HG02973 (cell line): ENCODE data around the gene ZNF574.

Experiments
- ATAC-seq: cut with Tn5 transposase; IDR thresholded peaks from one replicate; pipeline ENCODE4 v1.9.1; 2021; ENCODE audit warnings: moderate library complexity; ENCODE audit not compliant: unreplicated experiment

The ZNF574 gene

DNA sequence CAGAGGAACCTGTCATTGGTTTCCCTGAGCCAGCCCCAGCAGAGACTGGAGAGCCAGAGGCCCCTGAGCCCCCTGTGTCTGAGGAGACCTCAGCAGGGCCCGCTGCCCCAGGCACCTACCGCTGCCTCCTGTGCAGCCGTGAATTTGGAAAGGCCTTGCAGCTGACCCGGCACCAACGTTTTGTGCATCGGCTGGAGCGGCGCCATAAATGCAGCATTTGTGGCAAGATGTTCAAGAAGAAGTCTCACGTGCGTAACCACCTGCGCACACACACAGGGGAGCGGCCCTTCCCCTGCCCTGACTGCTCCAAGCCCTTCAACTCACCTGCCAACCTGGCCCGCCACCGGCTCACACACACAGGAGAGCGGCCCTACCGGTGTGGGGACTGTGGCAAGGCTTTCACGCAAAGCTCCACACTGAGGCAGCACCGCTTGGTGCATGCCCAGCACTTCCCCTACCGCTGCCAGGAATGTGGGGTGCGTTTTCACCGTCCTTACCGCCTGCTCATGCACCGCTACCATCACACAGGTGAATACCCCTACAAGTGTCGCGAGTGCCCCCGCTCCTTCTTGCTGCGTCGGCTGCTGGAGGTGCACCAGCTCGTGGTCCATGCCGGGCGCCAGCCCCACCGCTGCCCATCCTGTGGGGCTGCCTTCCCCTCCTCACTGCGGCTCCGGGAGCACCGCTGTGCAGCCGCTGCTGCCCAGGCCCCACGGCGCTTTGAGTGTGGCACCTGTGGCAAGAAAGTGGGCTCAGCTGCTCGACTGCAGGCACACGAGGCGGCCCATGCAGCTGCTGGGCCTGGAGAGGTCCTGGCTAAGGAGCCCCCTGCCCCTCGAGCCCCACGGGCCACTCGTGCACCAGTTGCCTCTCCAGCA is 4.2 kb downstream of the ZNF574 start:
- no peak for ATAC-seq

DNA sequence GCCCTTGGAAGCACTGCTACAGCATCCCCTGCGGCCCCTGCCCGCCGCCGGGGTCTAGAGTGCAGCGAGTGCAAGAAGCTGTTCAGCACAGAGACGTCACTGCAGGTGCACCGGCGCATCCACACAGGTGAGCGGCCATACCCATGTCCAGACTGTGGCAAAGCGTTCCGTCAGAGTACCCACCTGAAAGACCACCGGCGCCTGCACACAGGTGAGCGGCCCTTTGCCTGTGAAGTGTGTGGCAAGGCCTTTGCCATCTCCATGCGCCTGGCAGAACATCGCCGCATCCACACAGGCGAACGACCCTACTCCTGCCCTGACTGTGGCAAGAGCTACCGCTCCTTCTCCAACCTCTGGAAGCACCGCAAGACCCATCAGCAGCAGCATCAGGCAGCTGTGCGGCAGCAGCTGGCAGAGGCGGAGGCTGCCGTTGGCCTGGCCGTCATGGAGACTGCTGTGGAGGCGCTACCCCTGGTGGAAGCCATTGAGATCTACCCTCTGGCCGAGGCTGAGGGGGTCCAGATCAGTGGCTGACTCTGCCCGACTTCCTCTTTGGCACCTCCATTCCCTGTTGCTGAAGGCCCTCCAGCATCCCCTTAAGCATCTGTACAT is 4.9 kb downstream of the ZNF574 start:
- no peak for ATAC-seq

DNA sequence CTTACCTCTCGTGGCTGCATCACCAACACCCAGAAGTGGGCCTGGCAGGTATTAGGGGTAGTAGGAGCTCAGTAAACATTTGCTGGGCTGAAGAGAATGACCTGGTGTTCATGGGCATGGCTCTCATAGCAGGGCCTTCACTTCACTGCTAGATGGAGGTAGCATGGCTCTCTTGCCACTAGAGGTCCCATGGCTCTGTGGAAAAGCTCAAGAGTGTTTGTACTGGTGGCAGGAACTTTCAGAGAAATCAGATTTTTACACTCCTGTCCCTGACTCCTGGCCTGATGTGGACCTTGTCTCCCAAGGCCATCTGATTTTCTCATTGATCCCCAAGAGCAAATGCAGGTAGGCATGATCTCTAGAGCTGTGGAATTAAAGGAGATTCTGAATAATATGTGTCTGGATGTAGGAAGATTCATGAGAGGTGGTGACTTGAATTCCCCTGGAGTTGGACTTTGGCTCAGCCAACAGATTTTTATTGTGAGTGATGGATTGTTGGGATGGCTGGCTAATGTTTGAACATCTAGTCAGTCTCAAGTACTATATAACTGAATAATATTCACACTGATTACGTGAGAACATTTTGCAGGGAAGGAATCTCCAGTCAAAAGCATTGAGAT is 5.7 kb downstream of the ZNF574 start:
- ATAC-seq: no peak

DNA sequence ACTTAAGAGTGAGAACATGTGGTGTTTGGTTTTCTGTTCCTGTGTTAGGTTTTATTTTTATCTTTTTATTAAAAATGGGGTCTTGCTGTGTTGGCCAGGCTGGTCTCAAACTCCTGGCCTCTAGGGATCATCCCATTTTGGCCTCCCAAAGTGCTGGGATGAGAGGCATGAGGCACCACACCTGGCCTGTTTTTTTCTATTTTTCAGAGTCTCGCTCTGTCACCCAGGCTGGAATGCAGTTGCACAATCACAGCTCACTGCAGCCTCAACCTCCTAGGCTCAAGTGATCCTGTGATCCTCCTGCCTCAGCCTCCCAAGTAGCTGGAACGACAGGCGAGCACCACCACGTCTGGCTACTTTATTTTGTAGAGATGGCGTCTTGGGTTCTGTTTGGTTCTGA is 7.6 kb downstream of the ZNF574 start:
- no peak for ATAC-seq

DNA sequence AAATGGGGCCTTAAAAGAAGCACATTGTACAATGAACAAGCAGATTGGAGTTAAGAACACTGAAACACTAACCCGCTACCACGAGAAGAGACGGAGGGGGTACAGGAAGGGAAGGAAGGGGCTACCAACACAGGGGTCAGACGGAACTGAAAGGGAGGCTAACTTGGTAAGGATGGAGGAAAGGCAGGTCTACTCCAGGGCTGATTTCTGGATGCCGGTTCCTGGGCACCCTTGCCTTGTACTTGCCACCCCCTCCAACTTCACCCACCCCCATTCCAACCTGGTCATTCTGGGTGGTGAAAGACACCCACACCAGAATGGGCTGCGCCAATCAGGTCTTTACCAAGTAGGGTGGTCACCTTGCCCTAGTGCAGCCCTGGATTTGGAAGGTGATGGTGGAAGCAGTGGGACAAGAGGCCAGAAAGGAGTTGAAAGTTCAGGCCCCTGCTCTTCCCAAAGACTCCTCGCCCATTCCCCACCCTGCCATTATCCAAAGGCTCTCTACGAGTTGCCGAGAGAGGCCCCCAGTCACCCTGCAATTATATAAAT is 10.3 kb downstream of the ZNF574 start:
- ATAC-seq: no peak

DNA sequence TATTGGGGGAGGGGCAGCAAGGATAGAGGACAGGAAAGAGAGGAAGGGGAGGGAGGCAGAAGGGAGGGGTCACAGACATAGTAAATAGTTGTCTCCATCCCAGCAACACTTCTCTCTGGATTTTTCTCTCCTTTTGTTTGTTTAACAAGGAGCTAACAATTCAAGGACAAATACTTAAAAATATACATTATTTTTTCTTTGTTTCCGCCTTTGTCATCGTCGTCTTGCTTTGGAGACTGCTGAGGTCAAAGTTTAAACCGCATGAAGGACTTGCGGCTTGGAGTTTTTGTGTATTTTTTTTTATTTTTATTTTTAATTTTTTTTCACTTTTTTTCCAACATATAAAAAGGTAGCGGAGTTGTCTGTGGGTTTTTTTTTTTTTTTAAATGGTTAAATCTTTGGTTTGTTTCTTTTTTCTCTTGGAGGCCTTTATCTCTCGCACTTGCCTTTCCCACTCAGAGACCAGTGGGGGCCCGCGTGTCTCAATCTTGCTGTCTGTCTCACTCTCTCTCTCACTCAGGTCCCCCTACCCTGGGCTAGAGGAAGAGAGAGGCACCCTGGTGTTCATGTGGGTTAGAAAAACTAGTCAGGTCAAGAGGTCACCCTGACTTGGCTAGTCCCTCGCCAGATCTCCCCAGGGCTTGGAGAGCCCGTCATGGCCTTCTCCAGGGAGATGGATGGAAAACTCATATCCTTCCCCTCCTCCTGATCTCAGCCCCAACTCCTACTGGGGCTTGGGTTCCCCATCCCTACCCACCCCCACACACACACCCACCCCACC is 11.0 kb downstream of the ZNF574 start:
- ATAC-seq: no peak

DNA sequence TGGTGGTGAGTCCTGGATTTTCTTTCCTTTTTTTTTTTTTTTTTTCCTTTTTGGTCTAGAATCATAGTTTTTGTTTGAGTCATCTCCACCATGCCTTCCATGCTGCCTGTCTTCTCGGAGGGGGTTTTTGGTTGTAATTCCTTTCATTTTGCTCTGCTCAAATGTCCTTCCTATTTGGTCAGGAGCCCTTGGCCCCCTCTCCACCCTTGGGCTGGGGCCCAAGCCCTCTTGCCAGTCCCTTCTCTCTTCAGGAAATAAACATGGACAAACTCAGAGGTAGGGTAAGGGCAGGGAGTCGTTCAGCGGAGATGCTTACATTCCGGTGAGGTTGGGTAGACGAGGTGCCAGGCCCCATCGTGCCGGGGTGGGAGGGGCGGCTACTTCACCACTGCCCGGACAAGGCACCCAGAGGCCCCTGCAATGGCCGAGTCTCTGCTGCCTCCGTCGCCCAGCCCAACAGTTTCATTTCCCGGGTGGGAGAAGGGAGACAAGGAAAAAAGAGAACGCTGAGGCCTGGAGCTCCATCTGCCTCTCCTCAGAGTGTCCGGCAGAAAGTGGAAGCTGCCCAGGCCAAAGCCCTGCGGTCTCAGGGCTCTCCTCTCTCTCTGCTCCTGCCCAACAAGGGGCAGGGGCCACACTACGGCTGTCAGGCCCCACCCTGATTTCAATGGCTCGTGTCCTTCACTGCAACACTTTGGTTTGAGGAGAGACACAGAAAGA is 12.7 kb downstream of the ZNF574 start:
- ATAC-seq: no peak

DNA sequence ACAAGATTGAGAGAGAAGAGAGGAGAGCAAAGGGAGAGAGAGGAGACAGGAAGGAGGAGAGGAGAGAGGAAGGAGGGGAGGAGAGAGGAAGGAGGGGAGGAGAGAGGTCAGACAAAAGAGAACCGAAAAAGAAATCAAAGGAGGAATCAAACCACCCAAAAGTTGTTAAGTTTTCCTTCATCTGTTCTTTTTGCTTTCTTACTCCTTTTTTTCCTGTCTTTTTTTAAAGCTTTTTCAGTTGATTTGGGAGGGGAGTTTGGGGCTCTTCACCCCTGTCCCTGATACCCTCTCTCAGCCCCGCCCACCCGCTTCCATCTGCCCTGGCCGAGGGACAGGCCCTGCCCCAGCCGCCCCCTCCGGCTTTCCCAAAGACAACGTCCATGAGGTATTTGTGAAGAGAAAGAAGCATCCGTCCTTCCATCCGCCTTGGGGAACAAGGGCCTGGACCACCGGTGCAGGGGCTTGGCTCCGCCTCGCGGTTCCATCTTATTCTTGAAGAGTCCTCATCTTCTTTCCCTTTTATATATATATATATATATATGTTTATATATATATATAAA is 13.3 kb downstream of the ZNF574 start:
- ATAC-seq: no peak

DNA sequence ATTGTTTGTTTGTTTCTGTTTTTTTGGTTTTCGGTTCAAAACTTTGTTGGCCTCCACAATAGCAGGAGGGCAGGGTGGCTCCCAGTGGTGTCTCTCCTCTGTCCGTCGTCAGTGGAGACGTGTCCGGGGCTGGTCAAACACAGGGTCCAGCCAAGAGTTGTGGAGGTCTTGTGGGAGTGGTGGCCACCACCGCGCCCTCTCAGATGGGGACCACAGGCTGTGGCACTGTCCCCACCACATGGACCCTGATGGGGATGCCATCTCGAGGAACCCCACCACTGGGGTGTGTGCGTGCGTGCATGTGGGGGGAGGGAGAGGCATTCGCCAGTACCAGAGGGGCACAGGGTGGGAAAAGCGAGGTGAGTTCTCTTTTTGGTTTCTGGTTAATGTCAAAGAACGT is 13.8 kb downstream of the ZNF574 start:
- no peak for ATAC-seq

DNA sequence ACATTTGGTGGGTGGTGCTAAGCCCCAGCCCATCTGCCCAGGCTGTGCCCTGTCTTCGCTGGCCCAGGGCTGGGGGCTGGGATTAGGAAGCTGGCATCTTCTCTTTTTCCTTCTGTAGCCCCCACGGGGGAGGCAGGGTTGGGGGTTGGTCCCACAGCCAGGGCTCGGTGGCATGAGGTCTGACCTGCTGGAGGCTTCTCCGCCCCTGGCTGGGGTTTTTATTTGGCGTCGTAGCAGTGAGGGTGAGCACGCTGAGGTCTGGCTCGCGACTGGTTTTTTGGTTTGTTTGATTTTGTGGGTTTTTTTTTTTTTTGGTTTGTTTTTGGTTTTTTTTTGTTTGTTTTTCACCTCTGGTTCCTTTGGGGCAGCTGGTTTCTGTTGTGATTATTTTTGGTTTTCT is 14.7 kb downstream of the ZNF574 start:
- ATAC-seq: no peak

DNA sequence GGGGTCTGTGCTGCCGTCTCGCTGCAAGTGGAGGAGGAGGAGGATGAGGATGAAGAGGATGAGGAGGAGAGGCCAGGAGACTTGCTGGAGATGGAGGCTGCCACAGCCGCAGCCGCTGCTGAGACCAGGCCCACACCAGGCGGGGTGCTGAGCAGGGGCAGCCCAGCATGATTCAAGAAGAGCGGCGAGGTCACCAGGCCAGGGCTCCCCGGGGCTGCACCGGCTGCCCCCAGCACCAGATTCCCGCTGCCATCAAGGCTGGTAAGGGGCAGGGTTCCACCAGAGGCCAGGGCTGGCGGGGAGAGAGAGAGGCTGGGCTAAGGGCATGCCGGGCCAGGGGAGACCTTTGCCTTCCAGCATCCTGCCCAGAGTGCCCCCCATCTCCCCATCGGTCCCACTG is 15.3 kb downstream of the ZNF574 start:
- no peak for ATAC-seq

DNA sequence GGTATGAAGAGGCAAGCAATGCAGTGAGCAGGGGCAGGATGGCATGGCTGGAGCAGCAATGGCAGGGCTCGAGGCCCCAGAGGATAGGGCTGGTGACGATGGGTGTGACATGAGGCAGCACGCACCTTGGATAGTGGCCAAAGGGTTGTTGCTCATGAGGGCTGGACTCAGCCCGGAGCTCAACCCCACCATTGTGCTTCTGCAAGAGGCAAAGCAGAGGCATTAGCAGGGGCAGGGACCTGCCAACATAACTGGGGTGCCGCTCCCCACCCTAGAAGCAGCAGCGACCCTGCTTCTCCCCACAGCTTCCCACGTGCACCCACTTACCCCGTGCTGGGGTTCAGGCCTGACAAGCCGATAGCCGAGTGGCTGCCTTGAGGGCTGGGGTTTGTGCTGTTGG is 15.8 kb downstream of the ZNF574 start:
- no peak for ATAC-seq

DNA sequence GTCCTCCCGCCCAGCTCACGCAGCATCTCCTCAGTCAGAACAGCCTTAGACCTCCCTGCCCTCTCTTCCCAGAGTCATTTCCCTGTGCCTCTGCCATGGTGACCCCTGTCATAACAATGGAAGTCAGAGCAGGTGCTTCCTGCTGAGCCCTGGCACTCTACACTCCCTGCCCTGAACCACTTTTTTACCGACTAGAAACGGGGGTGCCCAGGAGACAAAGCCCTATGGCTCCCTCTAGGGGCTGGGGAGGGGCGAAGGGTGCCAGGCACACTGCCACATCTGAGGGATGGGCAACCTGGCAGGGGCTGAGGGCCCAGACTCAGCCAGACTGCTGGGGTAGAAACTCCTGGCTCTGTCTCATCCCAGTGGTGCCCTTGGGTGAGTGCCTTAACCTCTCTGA is 16.4 kb downstream of the ZNF574 start:
- ATAC-seq: no peak

DNA sequence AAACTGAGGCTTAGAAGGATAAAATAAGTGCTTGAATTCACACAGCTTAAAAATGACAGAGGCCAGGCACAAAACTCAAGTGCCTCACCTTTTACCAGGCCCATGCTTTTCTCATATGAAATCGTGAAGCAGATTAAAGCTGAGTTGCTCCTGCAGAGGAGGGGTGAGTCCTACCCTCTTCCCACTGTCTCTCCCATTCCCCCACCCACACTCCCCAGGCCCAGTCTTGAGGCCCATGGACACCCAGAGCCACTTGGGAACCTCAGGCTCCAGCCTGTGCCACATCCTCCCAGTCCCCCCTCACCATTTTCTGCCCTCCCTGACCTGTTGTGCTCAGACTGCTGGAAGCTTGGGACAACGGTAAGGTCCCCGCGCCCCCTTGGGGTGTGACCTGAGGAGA is 17.5 kb downstream of the ZNF574 start:
- no peak for ATAC-seq

DNA sequence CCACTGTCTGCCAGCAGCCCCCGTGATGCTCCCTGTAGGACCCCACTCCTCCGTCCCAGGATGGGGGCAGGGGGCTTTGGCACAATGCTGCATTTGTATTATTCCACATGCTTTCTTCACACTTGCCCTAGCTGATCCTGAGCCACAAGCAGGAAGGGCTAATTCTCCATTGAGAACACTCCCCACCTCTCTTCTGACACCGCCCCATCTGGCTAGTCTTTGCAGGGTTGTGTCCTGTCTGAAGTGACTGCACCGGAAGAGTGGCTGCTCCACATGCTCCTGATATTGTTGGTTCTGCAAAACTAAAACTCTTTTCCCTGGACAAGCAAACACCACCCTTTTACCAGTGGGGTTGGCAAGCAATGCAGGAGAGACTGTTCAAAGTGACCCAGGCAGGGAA is 18.0 kb downstream of the ZNF574 start:
- no peak for ATAC-seq

DNA sequence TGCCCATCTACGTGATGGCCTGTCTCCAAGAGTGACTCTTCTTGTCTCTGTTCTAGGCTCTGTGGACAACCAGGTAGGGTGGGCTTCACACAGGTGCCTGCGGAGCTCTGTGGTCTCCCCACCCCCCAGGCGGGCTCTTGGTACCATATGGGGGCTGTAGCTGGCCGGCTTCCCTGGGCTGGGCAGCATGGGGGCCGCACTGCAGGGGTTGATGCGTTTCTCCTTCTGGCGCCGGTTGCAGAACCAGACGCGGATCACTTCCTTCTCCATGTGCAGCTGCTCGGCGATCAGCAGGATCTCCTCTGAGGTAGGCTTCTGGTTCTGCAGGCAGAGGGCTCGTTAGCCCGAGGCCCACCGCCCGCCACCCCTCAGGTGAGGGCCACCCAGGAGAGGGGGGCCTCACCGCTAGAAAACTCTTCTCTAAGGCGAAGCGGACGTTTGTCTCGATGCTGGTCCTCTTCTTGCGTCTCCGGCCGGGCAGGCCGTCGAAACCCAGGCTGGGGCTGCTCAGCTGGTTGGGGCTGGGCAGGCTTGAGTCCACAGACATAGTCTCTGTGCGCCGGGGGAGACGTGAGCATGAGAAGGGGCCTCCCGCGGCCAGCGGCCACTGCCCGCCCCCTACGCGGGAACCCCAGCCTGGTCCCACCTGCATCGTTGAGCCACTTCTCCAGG is 19.3 kb downstream of the ZNF574 start:
- ATAC-seq: no peak

DNA sequence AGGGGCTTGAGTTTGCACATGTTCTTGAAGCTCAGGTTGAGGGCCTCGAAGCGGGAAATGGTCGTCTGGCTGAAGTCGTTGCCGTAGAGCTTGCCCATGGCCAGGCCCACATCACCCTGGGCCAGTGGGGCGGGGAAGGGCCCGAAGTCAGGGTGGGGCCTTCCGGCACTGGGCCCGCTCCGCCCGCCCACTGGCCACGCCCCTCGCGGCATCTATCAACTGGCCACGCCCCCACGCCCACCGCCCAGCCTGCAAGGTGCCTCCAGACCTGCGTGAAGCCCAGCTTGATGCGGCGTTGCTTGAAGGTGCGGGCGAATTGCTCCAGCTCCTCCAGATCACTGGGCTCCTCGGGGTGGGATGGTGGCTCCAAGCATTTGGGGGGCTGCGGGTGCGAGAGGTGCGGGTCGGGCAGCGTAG is 19.9 kb downstream of the ZNF574 start:
- no peak for ATAC-seq

DNA sequence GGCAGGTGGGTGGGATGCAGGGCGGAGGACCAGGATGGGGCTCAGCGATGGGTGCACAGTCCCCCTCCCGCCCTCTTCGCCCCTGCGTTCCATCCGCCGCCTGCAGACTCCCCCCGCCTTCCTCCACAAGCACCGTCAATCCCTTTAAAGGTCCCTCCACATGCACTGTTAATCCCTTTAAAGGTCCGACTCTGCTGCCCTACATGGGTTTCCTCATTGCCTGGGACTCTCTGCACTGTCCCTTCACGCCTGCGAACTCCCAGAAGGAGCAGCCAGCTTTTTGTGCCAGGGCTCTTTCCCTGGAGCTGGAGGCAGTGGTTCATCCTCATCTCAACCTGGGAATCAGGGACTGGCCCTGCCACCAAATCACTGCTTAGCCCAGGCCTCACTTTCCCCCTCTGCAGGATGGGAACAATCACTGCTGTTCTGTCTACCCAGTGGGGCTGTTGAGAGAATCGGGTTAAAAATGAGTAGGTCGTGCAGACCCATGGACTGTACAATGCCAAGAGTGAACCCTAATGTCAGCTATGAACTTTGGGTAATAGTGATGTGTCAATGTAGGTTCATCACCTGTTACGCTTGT is 20.4 kb downstream of the ZNF574 start:
- ATAC-seq: no peak

DNA sequence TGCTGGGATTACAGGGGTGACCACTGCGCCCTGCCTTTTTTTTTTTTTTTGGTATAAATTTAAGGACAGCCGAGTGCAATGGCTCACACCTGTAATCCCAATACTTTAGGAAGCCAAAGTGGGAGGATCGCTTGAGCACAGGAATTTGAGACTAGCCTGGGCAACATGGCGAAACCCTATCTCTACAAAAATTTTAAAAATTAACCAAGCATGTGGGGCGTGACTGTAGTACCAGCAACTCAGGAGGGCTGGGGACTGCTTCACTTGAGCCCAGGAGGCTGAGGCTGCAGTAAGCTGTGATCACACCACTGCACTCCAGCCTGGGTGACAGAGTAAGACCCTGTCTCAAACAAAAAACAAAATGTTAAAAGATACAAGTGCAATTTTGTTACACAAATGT is 21.5 kb downstream of the ZNF574 start:
- no peak for ATAC-seq
